NCI-H446 treated with DMSO at 0.1 percent for 48 hours (cell line): ENCODE data around the gene CCDC183.
"Not testable (repeated sequence)": the region's sequence is repeated elsewhere in the genome, so short reads cannot be mapped to it uniquely, and the experiment has no call there.

Source experiments
- DNase-seq: peaks from one replicate; lab custom pipeline; 2025; lab: John Stamatoyannopoulos, UW

CCDC183 gene

DNA sequence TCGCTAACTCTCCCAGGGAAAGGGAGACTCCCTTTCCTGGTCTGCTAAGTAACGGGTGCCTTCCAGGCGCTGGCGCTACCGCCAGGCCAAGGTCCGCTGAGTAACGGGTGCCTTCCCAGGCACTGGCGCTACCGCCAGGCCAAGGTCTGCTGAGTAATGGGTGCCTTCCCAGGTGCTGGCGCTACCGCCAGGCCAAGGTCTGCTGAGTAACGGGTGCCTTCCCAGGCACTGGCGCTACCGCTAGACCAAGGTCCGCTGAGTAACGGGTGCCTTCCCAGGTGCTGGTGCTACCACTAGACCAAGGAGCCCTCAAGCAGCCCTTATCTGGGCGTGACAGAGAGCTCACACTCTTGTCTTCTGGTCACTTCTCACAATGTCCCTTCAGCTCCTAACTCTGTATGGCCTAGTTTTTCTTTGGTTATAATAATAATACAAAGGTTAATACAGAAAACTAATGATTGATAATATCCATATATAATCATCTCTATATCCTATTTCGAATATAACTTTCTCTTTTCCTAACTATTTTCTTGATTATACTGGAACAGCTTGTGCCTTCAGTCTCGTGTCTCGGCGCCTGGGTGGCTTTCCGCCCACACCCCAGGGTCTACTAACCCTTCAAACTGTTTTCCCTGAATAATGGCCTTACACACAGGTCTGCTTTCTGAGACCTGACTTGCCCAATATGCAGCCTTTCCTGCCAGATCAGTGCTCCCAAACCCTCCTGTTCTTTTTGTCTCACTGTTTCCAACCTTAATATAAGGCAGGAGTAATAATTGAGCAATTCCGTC is 10.4 kb upstream of the CCDC183 start:
- not testable (repeated sequence) for DNase-seq

DNA sequence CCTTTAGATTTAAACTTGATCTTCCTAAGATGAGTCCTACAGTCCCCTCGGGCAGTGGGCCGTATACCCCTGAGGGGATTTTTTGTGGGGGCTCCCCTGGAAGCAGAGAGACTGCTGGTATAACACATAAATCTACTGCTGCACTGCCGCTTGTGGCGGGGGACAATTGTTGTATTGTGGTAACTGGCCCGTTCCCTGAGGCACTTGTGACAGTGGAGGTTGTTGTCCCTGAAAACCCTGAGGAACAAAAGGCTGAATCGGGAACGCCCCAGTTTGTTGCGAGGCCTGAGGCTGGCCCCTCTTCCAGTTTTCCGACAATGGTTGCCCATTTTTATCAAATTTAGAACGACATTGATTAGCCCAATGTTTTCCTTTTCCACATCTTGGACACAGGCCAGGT is 9.7 kb upstream of the CCDC183 start:
- no peak for DNase-seq

DNA sequence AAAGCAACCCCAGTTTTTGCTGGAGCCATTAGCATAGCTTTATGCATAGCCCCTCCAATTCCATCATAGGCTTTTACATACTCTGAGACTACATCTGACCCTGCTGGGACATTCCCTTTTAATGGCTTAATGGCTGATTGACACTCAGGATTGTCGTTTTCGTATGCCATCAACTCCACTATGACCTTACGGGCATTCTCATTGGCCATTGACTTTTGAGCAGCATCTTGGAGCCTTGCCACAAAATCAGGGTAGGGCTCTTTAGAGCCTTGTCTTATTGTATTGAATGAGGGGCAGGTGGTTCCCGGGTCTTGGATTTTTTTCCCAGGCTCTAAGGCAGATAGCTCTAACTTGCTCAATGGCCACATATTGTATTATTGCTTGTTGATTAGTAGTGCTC is 9.2 kb upstream of the CCDC183 start:
- DNase-seq = not testable (repeated sequence)

DNA sequence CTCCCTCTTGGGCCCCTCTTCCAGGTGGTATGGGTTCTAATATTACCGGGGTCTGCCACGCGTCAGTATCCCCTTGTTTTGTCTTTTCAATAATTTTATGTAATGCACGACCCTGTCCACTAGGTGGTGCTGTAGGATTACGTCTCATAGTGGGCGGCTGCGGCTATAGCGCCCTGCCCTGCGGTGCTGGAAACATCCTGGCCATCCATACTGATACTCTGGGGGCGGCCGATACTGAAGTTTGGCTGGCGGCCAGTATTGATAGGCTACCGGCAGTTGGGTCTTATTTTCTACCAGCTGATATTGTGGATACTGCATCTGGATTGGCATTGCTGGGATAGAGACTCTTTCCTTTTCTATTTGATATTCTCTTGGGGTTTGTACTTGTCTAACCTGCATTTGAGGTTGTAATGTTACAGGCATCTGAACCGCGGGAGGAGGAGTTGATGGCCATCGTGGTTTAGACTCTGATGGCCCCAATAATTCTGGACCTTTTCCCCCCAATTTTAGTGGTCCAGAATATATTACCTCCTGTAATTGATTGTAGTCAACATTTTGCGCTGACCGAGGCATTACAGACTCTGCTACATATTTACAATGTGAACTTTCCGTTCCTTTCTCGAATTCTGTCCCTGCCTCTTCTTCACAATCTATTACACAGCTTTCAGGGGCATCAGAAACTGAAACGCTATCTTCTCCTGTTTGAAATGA is 8.3 kb upstream of the CCDC183 start:
- DNase-seq = no peak

DNA sequence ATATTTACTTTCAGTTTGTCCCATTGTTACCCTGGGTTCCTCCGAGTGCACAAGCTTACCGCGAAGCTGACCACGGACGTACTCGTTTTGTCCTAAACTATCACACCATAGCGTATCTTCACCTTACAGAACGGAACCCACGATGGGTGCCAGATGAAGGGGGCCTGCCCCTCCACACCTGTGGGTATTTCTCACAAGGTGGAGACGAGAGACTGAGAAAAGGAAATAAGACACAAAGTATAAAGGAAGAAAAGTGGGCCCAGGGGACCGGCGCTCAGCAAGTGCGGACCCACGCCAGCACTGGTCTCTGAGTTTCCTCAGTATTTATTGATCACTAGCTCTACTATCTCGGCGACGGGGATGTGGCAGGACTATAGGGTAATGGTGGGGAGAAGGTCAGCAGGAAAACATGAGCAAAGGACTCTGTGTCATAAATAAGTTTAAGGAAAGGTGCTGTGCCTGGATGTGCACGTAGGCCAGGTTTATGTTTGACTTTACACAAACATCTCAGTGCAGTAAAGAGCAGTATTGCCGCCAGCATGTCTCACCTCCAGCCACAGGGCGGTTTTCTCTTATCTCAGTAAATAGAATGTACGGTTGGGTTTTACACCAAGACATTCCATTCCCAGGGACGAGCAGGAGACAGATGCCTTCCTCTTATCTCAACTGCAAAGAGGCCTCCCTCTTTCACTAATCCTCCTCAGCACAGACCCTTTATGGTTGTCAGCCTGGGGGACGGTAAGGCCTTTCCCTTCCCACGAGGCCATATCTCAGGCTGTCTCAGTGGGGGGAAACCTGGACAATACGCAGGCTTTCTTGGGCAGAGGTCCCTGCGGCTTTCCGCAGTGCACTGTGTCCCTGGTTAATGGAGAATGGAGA is 7.3 kb upstream of the CCDC183 start:
- DNase-seq = not testable (repeated sequence)

DNA sequence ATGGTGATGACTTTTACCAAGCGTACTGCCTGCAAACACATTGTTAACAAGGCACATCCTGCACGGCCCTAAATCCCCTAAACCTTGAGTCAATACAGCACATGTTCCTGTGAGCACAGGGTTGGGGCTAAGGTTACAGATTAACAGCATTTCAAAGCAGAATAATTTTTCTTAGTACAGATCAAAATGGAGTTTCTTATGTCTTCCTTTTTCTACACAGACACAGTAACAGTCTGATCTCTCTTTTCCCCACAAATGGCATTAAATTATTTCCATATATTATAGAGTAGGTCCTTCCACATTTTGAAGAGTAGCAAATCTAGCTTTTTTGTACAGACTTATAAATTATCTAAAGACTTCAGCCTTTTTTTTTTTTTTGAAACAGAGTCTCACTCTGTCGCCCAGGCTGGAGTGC is 6.6 kb upstream of the CCDC183 start:
- DNase-seq = no peak

DNA sequence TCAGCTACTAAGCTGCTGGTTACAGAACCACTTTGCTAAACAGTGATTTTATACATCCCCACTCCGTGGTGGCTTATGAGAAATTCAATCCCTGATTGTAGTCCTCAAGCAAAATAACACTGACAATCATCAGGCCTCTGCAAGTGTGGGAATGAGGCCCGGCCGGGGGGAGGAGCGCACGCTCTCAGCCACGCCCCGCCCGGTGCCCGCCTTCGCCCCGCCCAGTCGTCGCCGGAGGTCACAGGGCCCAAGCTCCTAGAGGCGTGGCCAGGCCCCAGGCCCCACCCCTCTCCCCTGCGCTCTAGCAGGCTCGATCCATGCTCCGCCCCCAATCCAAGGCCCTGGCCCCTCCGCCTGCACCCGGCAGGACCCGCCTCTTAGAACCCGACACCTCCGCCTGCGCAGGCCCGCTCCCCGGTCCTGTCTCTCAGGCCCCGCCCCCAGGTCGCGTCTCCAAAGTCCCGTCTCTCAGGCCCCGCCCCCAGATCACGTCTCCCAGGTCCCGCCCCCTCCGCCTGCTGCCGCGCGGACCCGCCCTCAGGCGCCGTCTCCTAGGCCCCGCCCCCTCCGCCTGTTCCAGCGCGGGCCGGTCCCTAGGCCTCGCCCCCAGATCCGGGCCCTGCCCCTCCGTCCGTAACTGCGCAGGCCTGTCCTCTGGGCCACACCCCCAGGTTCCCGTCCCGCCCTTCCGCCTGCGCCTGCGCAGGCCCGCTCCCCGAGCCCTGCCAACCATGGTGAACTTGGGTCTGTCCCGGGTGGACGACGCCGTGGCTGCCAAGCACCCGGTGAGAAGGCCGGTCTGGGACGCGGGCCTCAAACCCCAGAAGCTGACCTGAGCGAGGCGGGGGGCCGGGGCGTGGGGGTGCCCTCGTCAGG is 5.3 kb upstream of the CCDC183 start, which contains the start of gene TMEM141:
Gene TMEM141 (plus strand): TSS at position 705 of the 876 bp plus-strand sequence. CDS start 27 bp downstream, at position 732.
- peak; percentile 95 for DNase-seq

DNA sequence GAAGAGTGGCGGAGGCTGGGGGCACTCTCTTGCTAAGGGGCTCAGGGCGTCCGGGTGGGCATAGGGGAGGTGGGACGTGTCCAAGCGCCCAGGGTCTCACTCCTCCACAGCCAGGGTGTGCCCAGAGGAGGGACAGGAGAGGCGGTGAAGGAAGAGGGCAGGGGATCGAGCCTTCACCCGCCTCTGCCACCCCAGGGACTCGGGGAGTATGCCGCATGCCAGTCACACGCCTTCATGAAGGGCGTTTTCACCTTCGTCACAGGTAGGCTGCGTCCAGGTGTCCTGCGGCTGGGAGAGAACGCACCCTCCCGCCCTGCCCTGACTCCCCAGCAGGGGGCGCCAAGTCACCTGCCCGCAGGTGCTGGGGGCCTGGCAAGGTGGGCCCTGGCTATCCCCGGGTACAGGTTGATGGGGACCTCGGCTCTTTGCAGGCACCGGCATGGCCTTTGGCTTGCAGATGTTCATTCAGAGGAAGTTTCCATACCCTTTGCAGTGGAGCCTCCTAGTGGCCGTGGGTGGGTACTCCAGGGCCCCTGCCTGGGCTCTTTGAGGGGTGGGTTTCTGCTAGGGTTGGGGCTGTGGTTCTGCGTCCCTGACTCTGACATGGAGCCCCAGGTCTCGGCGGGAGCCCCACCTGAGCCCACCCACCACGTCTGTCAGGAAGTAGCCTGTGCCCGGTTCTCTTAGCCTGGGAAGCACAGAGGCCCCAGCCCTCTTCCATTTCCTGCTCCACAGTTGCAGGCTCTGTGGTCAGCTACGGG is 4.4 kb upstream of the CCDC183 start:
- DNase-seq = no peak

DNA sequence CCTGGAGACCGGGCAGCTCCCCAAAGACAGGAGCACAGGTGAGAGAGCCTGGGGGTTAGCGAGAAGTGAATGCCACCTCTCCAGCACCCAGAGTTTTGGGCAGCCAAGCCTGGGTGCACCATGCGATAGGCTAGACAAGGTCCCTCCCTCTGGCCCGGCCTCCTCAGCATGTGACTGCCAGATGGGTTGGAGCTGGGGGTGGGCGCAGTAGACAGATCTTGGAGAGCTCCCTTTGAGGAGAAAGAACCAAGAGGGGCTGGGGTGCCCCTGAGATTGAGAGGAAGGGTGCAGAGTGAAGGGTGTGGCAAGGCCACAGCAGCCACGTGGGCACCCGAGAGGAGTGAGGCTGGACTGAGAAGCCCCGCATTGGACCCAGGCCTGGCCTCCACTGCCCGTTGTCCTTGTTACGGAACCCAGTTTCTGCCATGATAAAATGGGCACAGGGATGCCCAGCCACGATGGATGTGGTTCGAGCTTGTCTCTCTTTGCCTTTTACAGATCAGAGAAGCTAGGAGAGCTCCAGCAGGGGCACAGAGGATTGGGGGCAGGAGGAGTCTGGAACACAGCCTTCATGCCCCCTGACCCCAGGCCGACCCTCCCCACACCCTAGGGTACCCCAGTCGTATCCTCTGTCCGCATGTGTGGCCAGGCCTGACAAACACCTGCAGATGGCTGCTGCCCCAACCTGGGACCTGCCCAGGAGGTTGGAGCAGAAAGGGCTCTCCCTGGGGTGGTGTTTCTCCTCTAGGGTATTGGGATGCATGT is 3.6 kb upstream of the CCDC183 start:
- no peak for DNase-seq

DNA sequence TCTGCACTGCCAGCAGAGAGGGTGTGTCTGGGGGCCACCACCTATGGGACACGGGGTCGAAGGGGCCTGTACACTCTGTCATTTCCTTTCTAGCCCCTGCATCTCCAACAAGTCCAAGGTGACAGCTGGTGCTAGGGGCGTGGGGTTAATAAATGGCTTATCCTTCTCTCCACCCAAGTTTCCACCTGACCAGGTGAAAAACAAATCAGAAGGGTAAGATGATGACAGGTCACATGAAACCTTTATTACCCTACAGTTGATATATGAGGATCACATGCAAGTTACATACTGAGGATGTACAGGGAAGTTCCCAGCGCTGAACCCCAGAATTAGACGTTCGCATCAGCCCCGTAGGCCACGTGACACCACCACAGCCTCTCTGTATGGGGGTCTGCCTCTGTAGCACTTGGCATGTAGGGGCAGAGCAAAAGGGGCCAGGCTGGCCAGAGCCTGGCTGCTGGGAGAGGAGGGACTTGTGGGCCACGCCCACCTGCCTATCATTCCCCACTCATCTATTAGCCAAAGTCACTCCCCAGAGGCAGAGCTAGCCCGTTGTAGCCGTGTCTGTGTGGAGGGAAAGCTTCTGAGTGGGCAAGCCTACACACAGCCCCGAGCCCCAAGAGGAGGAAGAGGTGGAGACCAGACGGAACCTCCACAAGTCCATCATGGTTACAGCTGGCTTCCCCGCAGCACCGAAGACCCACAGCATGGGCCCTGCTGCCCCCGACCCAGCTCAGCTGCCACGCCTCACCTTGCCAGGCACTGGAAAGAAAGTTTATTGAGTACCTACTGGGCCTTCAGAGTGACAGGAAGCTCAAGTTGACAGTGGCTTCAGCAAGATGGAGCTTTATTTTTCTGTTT is 2.8 kb upstream of the CCDC183 start:
- DNase-seq = no peak

DNA sequence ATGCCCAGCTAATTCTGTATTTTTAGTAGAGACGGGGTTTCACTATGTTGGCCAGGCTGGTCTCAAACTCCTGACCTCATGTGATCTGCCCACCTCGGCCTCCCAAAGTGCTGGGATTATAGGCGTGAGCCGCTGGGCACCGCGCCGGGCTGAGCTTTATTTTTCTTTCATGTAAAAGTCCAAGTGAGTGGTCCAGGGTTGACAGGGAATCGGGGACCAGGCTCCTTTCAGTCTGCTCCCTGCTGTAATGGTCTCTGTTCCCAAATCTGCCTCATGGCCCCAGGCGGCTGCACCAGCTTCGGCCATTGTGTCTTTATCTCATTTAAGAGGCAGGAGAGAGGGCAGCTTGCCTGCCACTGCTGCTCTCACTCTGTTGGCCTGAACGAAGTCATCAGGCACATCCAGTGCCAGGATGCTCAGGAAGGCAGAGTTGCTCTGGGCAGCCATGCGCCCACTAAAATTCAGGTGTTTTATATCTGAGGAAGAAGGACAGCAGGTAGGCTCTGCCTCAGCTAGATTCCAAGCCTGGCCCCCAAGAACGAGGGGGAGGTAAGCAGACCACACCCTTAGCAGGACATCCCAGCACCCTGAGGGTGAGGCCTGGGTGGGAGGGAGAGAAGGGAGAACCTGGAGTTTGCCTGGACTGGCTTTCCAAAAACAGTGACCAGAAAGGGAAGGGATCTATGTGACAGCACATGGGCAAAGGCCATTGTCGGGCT is 1.7 kb upstream of the CCDC183 start:
- DNase-seq = no peak

DNA sequence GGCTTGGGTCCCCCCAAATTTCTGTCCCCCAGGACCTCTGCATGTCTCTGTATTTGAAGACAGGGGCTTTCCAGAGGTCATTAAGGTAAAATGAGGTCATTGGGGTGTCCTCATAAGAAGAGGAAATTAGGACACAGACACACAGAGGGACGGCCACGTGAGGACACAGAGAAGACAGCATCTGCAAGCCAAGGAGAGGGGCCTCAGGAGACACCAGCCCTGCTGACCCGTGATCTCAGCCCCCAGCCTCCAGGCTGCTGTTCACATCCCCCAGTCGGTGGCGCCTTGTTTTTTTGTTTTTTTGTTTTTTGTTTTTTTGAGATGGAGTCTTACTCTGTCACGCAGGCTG is 1.2 kb upstream of the CCDC183 start:
- DNase-seq = no peak

DNA sequence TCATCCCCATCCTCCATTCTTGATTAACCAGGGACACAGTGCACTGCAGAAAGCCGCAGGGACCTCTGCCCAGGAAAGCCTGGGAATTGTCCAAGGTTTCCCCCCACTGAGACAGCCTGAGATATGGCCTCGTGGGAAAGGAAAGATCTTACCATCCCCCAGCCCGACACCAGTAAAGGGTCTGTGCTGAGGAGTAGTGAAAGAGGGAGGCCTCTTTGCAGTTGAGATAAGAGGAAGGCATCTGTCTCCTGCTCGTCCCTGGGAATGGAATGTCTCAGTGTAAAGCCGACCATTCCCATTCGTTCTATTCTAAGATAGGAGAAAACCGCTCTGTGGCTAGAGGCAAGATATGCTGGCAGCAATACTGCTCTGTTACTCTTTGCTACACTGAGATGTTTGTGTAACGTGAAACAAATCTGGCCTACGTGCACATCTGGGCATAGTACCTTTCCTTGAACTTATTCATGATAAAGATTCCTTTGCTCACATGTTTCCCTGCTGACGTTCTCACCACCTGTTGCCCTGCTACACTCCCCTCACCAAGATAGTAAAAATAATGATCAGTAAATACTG is 723 bp downstream of the CCDC183 start:
- not testable (repeated sequence) for DNase-seq

DNA sequence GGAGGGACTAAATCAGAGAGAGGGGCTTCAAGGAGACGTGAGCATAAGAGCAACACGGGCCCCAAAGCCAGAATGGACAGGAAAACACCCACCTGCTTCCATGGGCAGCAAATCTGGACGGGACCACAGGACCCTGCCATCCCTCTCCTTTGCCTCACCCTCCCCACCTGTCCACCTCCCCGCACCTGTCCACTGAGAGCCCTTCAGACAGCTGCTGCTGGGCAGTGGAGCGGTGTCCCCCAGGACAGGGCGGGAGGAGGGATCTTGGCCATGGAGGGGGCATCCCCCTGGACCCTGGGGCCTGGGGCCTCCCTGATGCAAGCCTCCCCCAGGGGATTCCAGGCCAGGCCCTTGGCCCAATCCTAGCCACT is 2.6 kb downstream of the CCDC183 start:
- no peak for DNase-seq

DNA sequence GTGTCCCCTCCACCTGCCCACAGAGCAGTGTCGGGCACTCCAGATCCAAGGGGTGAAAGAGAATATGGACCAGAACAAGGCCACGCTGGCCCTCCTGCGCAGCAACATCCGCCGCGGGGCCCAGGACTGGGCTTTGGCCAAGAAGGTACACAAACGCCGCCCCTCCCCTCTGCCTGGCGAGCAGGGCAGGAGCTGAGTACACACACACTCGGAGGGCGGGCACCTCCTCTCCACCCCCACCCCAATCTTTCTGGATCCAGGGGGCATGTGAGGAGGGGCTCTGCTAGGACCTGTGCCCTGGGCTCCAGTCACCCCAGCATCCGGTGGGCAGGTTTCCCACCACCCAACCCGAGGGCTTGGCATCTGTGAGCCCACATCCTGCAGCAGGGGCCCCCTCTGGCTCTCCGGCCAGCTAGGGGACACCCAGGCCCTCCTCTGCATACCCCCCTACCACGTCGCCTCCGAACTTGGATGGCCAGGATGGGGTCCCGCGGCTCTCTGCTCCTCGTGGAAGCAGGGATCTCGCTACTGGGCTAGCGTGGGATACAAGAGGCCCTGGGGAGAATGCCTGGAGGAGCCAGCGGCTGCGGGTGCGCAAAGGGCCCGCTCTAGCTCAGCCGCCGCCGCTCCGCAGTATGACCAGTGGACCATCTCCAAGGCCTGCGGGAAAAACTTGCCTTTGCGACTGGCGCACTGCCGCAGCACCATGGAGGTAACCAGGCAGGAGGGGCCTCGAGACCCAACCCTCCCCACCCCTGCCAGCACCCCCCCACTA is 3.1 kb downstream of the CCDC183 start:
- no peak for DNase-seq

DNA sequence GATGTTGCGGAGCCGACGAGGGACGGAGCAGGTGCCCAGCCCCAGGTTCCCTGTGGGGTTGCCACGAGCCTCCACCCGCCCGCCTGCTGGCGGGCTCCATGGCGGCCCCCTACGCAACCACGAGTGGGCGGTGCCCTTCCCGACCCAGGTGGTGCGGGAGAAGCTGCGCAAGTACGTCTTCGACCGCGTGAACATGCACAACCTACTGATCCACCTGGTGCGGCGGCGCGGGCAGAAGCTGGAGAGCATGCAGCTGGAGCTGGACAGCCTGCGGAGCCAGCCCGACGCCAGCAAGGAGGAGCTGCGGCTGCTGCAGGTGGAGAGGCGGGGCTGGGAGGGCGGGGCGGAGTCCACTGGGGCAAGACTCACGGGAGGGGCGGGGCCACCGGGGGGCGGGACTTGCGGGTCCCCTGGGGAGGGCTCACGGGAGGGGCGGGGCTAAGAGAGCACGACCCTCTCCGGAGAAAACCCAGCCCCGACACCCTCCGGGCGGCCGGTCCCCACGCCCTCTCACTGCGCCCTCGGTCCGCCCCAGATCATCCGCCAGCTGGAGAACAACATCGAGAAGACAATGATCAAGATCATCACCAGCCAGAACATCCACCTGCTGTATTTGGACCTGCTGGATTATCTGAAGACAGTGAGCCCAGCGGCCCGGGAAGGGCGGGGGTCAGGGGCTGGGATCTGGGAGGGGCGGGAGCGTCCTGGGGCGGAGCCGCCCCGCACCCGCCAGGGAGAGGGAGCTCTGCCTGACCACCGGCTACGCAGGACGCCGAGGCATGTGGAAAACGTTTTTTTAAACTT is 3.9 kb downstream of the CCDC183 start:
- DNase-seq = no peak
